PC-9 (cell line): Measurements from ENCODE around the gene DICER1. TPM values are rescaled to one million over a fixed set of nuclear protein-coding genes. Genes with fewer than 3 reads are reported as not detected.

Experiments
- BruUV-seq: library from RNA; stranded (reverse); fragments of 400-500 nt; replicated peaks from 2 replicates; lab custom pipeline; 2021; lab: Mats Ljungman, UMichigan
- CTCF ChIA-PET: fragments of 300-600 bp; sonication (Branson Sonifier 250); formaldehyde crosslinking; loops from one replicate; lab custom pipeline; 2022; ENCODE audit warnings: antibody characterized with exemption; lab: Charles Lee
- POLR2A ChIA-PET: fragments of 300-600 bp; sonication (Branson Sonifier 250); formaldehyde crosslinking; loops from one replicate; lab custom pipeline; 2022; ENCODE audit warnings: antibody characterized with exemption; ENCODE audit not compliant: unreplicated experiment; lab: Charles Lee
- DNase-seq, 2 experiments: peaks; one replicate each; pipeline versions ENCODE4 v3.0.0 to v3.0.0-alpha.2; 2015 to 2022; ENCODE audit warnings: mixed read lengths in 1 of 2
- H2AFZ ChIP-seq: fragments of 200-600 bp; sonication (generic); 2 replicates; pipeline ENCODE4 v1.8.1; 2017; ENCODE audit warnings: antibody characterized with exemption
- H3F3A ChIP-seq: fragments of 200-600 bp; sonication (generic); 2 replicates; pipeline ENCODE4 v1.8.1; 2017; ENCODE audit warnings: antibody characterized with exemption, mild to moderate bottlenecking, low read depth; ENCODE audit not compliant: insufficient read depth
- H3K27ac ChIP-seq: fragments of 200-600 bp; sonication (generic); 2 replicates; pipeline ENCODE4 v1.6.1; 2016; ENCODE audit warnings: mixed run types
- H3K27me3 ChIP-seq: fragments of 200-600 bp; sonication (generic); 2 replicates; pipeline ENCODE4 v1.6.1; 2016; ENCODE audit warnings: low read depth, mixed run types; ENCODE audit not compliant: insufficient read depth
- H3K36me3 ChIP-seq: fragments of 200-600 bp; sonication (generic); 2 replicates; pipeline ENCODE4 v1.6.1; 2016; ENCODE audit warnings: low read depth, mixed run types
- H3K4me1 ChIP-seq: fragments of 200-600 bp; sonication (generic); replicated peaks from 2 replicates; pipeline ENCODE4 v1.6.1; 2016; ENCODE audit warnings: mixed run types; ENCODE audit not compliant: insufficient read depth
- H3K4me2 ChIP-seq: fragments of 200-600 bp; sonication (generic); 2 replicates; pipeline ENCODE4 v1.6.1; 2017; ENCODE audit warnings: mixed run types
- H3K4me3 ChIP-seq: fragments of 200-600 bp; sonication (generic); 2 replicates; pipeline ENCODE4 v1.6.1; 2016; ENCODE audit warnings: mixed run types
- H3K79me2 ChIP-seq: fragments of 200-600 bp; sonication (generic); 2 replicates; pipeline ENCODE4 v1.6.1; 2017; ENCODE audit warnings: low read depth, mixed run types
- H3K9me2 ChIP-seq: fragments of 200-600 bp; sonication (generic); 2 replicates; pipeline ENCODE4 v1.8.1; 2017; ENCODE audit warnings: mild to moderate bottlenecking; ENCODE audit not compliant: insufficient read depth
- H3K9me3 ChIP-seq: fragments of 200-600 bp; sonication (generic); 2 replicates; pipeline ENCODE4 v1.8.1; 2016; ENCODE audit warnings: low read depth; ENCODE audit not compliant: insufficient read depth
- H4K20me1 ChIP-seq: fragments of 200-600 bp; sonication (generic); 2 replicates; pipeline ENCODE4 v1.8.1; 2017; ENCODE audit not compliant: insufficient read depth
- CTCF ChIP-seq: fragments of 200-600 bp; sonication (generic); conservative IDR thresholded peaks from 2 replicates; pipeline ENCODE4 v1.6.1; 2017; ENCODE audit warnings: mixed run types, antibody characterized with exemption, mild to moderate bottlenecking, moderate library complexity
- EZH2 ChIP-seq: fragments of 200-600 bp; sonication (generic); IDR thresholded peaks from 2 replicates; pipeline ENCODE4 v1.8.0; 2017; ENCODE audit warnings: antibody characterized with exemption, low read depth
- intact Hi-C: fragments of 100-400 bp; cut with micrococcal nuclease; formaldehyde crosslinking; loops from one replicate; pipeline ENCODE4 v1.10.0; 2022; ENCODE audit not compliant: unreplicated experiment
- total RNA-seq: library from RNA; stranded (reverse); gene quantifications from 2 replicates; pipeline ENCODE4 v1.2.3, GENCODE V29; 2021

The DICER1 gene
- total RNA-seq, 1 experiment from 2014 or later = 15.1 TPM

- Histone ChIP-seq H3K27me3 (no peaks in the 10 kb centered on the region), H3K9me3 (no peaks in the 10 kb centered on the region), H4K20me1 (no peaks in the 10 kb centered on the region), H3K9me2 (no peaks in the 10 kb centered on the region), H3K4me3 (no peak overlapping the region), H3K79me2 (no peaks in the 10 kb centered on the region), H2AFZ (no peak overlapping the region), H3K4me2 (no peak overlapping the region), H3F3A (peaks cover 9% of the 10 kb centered on the region; the same call in 1 of the 2 replicates), H3K36me3 (no peaks in the 10 kb centered on the region), H3K4me1 (peaks cover 18% of the 10 kb centered on the region), H3K27ac (no peak overlapping the region)
- CTCF ChIA-PET = no interaction called here
- no peak for DNase-seq
- POLR2A ChIA-PET = no interaction called here
- BruUV-seq = no TSS peak
- intact Hi-C loops = loop anchor here (2.0 kb wide), 1 partner anchor 69 kb away; no protein-coding TSS in a partner anchor
- no peak for TF ChIP-seq EZH2
- TF ChIP-seq CTCF = no peak
These were observed 38.9 kb upstream of the DICER1 start for GRCh38 chr14:95196268-95196667.

DNA sequence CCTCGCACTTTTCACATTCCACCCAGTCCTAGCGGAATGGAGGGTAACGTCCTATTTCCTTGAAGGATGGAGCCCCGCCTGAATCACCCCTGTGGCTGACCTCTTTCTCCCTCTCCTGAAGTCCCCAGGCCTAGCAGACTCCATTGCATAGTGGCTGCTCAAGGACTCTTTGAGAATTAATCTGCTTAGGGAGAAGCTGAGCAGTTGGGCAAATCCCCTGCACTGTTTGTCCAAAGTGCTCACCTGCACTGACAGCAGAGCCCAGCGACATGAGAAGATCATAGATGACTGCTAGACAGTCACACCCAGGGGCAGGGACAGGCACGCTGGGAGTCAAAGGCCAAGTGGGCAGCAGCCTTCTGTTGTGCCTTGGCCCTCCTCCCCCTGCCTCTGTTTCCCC, 37.7 kb upstream of the DICER1 start:
- Histone ChIP-seq H3K9me2 (no peaks in the 10 kb centered on the region), H3K27me3 (no peaks in the 10 kb centered on the region), H4K20me1 (no peaks in the 10 kb centered on the region), H2AFZ (no peak overlapping the region), H3K36me3 (no peaks in the 10 kb centered on the region), H3K9me3 (no peaks in the 10 kb centered on the region), H3K4me3 (no peak overlapping the region), H3K4me2 (no peak overlapping the region), H3F3A (peaks cover 9% of the 10 kb centered on the region; the same call in 1 of the 2 replicates), H3K4me1 (peaks cover 18% of the 10 kb centered on the region), H3K79me2 (no peaks in the 10 kb centered on the region), H3K27ac (no peak overlapping the region)
- TF ChIP-seq EZH2 (no peak), CTCF (no peak)
- ChIA-PET CTCF (no interaction called here), POLR2A (no interaction called here)
- intact Hi-C loops = no loop called here
- no peak for DNase-seq
- BruUV-seq = no TSS peak

- TF ChIP-seq CTCF = no peak
- TF ChIP-seq EZH2 = no peak
- H4K20me1 ChIP-seq = no peaks in the 10 kb centered on the region
- H3K9me3 ChIP-seq = no peaks in the 10 kb centered on the region
- no peak for DNase-seq
- H3K36me3 ChIP-seq = no peaks in the 10 kb centered on the region
- H3K27ac ChIP-seq = no peak overlapping the region
- H3K4me3 ChIP-seq = no peak overlapping the region
- no peaks in the 10 kb centered on the region for H3K27me3 ChIP-seq
- intact Hi-C loops = no loop called here
- H3F3A ChIP-seq = peaks cover 9% of the 10 kb centered on the region; the same call in 1 of the 2 replicates
- CTCF ChIA-PET = no interaction called here
- BruUV-seq = no TSS peak
- H3K79me2 ChIP-seq = no peaks in the 10 kb centered on the region
- H3K4me2 ChIP-seq = no peak overlapping the region
- POLR2A ChIA-PET = no interaction called here
- peaks cover 15% of the 10 kb centered on the region for H3K4me1 ChIP-seq
- H3K9me2 ChIP-seq = no peaks in the 10 kb centered on the region
- no peak overlapping the region for H2AFZ ChIP-seq
These were observed 35.8 kb upstream of the DICER1 start for GRCh38 chr14:95193081-95193480.
